H9 (cell line): Measurements from ENCODE around the gene SPRR2F. TPM values are rescaled to one million over a fixed set of nuclear protein-coding genes. Genes with fewer than 3 reads are reported as not detected.
"Not testable (repeated sequence)": the region's sequence is repeated elsewhere in the genome, so short reads cannot be mapped to it uniquely, and the experiment has no call there.

Source experiments
- DNase-seq: peaks from one replicate; pipeline ENCODE4 v3.0.0-alpha.2; 2017
- H2AFZ ChIP-seq: one replicate; pipeline ENCODE4 v1.6.1; 2013; ENCODE audit warnings: mild to moderate bottlenecking, low read length, control low read depth, moderate library complexity
- H2AK5ac ChIP-seq: 2 replicates; pipeline ENCODE4 v1.6.1; 2013; ENCODE audit warnings: low read length, control low read depth, mixed read lengths; ENCODE audit not compliant: insufficient read length
- H2BK120ac ChIP-seq: one replicate; pipeline ENCODE4 v1.6.1; 2013; ENCODE audit warnings: low read depth, mild to moderate bottlenecking, low read length, control low read depth, inconsistent platforms; ENCODE audit not compliant: poor library complexity, severe bottlenecking
- H2BK12ac ChIP-seq: 2 replicates; pipeline ENCODE4 v1.6.1; 2013; ENCODE audit warnings: low read length, control low read depth, mixed read lengths, low read depth; ENCODE audit not compliant: insufficient read length
- H2BK15ac ChIP-seq: 2 replicates; pipeline ENCODE4 v1.6.1; 2013; ENCODE audit warnings: low read depth, low read length, control low read depth
- H2BK20ac ChIP-seq: one replicate; pipeline ENCODE4 v1.6.1; 2013; ENCODE audit warnings: low read depth, mild to moderate bottlenecking, low read length, control low read depth, inconsistent platforms; ENCODE audit not compliant: poor library complexity, severe bottlenecking
- H2BK5ac ChIP-seq: 2 replicates; pipeline ENCODE4 v1.6.1; 2013; ENCODE audit warnings: low read length, control low read depth, mixed read lengths; ENCODE audit not compliant: insufficient read length
- H3K14ac ChIP-seq: 2 replicates; pipeline ENCODE4 v1.6.1; 2013; ENCODE audit warnings: low read length, control low read depth; ENCODE audit not compliant: insufficient read depth
- H3K18ac ChIP-seq: 2 replicates; pipeline ENCODE4 v1.6.1; 2013; ENCODE audit warnings: low read depth, mild to moderate bottlenecking, mixed read lengths, low read length, control low read depth; ENCODE audit not compliant: insufficient read length
- H3K23ac ChIP-seq: 2 replicates; pipeline ENCODE4 v1.6.1; 2013; ENCODE audit warnings: low read length, control low read depth, mixed read lengths, low read depth; ENCODE audit not compliant: insufficient read length
- H3K23me2 ChIP-seq: 2 replicates; pipeline ENCODE4 v1.6.1; 2013; ENCODE audit warnings: low read depth, mild to moderate bottlenecking, mixed read lengths, low read length, control low read depth; ENCODE audit not compliant: insufficient read length, poor library complexity, severe bottlenecking
- H3K27ac ChIP-seq: 2 replicates; pipeline ENCODE4 v1.5.1; 2013; ENCODE audit warnings: low read length, control low read depth, mixed read lengths, low read depth; ENCODE audit not compliant: insufficient read length
- H3K27me3 ChIP-seq: 2 replicates; pipeline ENCODE4 v1.6.1; 2013; ENCODE audit warnings: low read length, control low read depth, inconsistent platforms; ENCODE audit not compliant: insufficient read depth
- H3K4ac ChIP-seq: 2 replicates; pipeline ENCODE4 v1.6.1; 2013; ENCODE audit warnings: low read depth, mild to moderate bottlenecking, control low read depth, inconsistent platforms, low read length, moderate library complexity
- H3K4me1 ChIP-seq: 2 replicates; pipeline ENCODE4 v1.6.1; 2013; ENCODE audit warnings: low read length, control low read depth, inconsistent platforms; ENCODE audit not compliant: insufficient read depth
- H3K4me2 ChIP-seq: 2 replicates; pipeline ENCODE4 v1.6.1; 2013; ENCODE audit warnings: low read length, control low read depth, mixed read lengths; ENCODE audit not compliant: insufficient read length, insufficient read depth
- H3K56ac ChIP-seq: 2 replicates; pipeline ENCODE4 v1.6.1; 2013; ENCODE audit warnings: low read depth, mild to moderate bottlenecking, mixed read lengths, low read length, control low read depth; ENCODE audit not compliant: insufficient read length
- H3K79me1 ChIP-seq: 2 replicates; pipeline ENCODE4 v1.6.1; 2013; ENCODE audit warnings: low read depth, mild to moderate bottlenecking, moderate library complexity, low read length, control low read depth, inconsistent platforms; ENCODE audit not compliant: insufficient read depth, poor library complexity, severe bottlenecking
- H3K79me2 ChIP-seq: 2 replicates; pipeline ENCODE4 v1.6.1; 2013; ENCODE audit warnings: low read length, control low read depth, inconsistent platforms; ENCODE audit not compliant: insufficient read depth
- H3K9ac ChIP-seq: 2 replicates; pipeline ENCODE4 v1.6.1; 2013; ENCODE audit warnings: low read length, control low read depth, mixed read lengths; ENCODE audit not compliant: insufficient read length; ENCODE audit errors: extremely low read depth
- H3K9me3 ChIP-seq: one replicate; pipeline ENCODE4 v1.6.1; 2013; ENCODE audit warnings: low read depth, low read length, inconsistent platforms; ENCODE audit not compliant: control insufficient read depth
- H3T11ph ChIP-seq: one replicate; pipeline ENCODE4 v1.6.1; 2013; ENCODE audit warnings: mild to moderate bottlenecking, low read length, control low read depth, inconsistent platforms
- H4K20me1 ChIP-seq: one replicate; pipeline ENCODE4 v1.6.1; 2013; ENCODE audit not compliant: control insufficient read depth, insufficient read length, insufficient read depth
- H4K5ac ChIP-seq: 2 replicates; pipeline ENCODE4 v1.6.1; 2013; ENCODE audit warnings: low read depth, mild to moderate bottlenecking, mixed read lengths, low read length, control low read depth; ENCODE audit not compliant: insufficient read length
- H4K8ac ChIP-seq: replicated peaks from 2 replicates; pipeline ENCODE4 v1.6.1; 2013; ENCODE audit warnings: low read length, control low read depth, mixed read lengths, low read depth; ENCODE audit not compliant: insufficient read length
- H4K91ac ChIP-seq: 2 replicates; pipeline ENCODE4 v1.6.1; 2013; ENCODE audit warnings: low read depth, mild to moderate bottlenecking, moderate library complexity, mixed read lengths, low read length, control low read depth; ENCODE audit not compliant: insufficient read length
- H3K27ac Mint-ChIP-seq, 3 experiments: 2 replicates in 2 of 3; 3 replicates in 1 of 3; pipeline ENCODE4 v1.8.0; 2020 to 2021; ENCODE audit warnings: mixed read lengths in 3 of 3, mild to moderate bottlenecking in 1 of 3, moderate library complexity in 1 of 3
- H3K27me3 Mint-ChIP-seq: 2 replicates; pipeline ENCODE4 v1.8.0; 2021; ENCODE audit warnings: low read depth, mild to moderate bottlenecking, moderate library complexity, mixed read lengths
- H3K36me3 Mint-ChIP-seq, 3 experiments: 2 replicates in 2 of 3; 3 replicates in 1 of 3; pipeline ENCODE4 v1.8.0; 2020 to 2021; ENCODE audit warnings: low read depth in 3 of 3, mixed read lengths in 3 of 3; ENCODE audit not compliant: insufficient read depth in 1 of 3
- H3K4me1 Mint-ChIP-seq, 2 experiments: 2 replicates each; pipeline ENCODE4 v1.8.0; 2020; ENCODE audit warnings: mixed read lengths in 2 of 2
- H3K4me3 Mint-ChIP-seq, 2 experiments: 2 replicates in 1 of 2; 3 replicates in 1 of 2; pipeline ENCODE4 v1.8.0; 2020 to 2021; ENCODE audit warnings: mild to moderate bottlenecking in 2 of 2, mixed read lengths in 2 of 2, moderate library complexity in 1 of 2
- H3K9me3 Mint-ChIP-seq, 2 experiments: 2 replicates in 1 of 2; 3 replicates in 1 of 2; pipeline ENCODE4 v1.8.0; 2020; ENCODE audit warnings: mild to moderate bottlenecking in 2 of 2, mixed read lengths in 2 of 2, moderate library complexity in 1 of 2
- CTCF ChIP-seq: fragments of 200-600 bp; sonication (generic); conservative IDR thresholded peaks from 3 replicates; pipeline ENCODE4 v1.8.0; 2021; ENCODE audit warnings: antibody characterized with exemption, mild to moderate bottlenecking
- WGBS: extraction: QIAGEN DNeasy Blood & Tissue Kit; methylation state at CpG from one replicate; pipeline ENCODE4 v1.1.7; 2013; ENCODE audit warnings: missing lambda C conversion rate, low lambda C conversion rate, mixed read lengths; ENCODE audit not compliant: insufficient read length; ENCODE audit errors: extremely low coverage; 5-methylcytosine and 5-hydroxymethylcytosine counted together
- total RNA-seq: library from RNA; stranded (reverse); gene quantifications from 2 replicates; pipeline ENCODE4 v1.2.1, GENCODE V29; 2021

SPRR2F gene
- total RNA-seq, 1 experiment from 2014 or later = not detected

- Mint-ChIP-seq H3K36me3 (peaks cover 0 to 12% (median 11%) of the 10 kb centered on the region in 3 experiments; a peak in 4 of 7 replicates), H3K27me3 (no peaks in the 10 kb centered on the region), H3K27ac (peak overlapping the region in 1 of 3 experiments; percentile 92; a peak in 2 of 7 replicates), H3K4me1 (peaks cover 32 to 34% of the 10 kb centered on the region in 2 experiments), H3K9me3 (peaks cover 10 to 13% of the 10 kb centered on the region in 2 experiments), H3K4me3 (no peak overlapping the region)
- WGBS = no CpG with 5 or more reads among the region's 1 CpG
- H3K79me2 ChIP-seq = no peaks in the 10 kb centered on the region
- H2BK120ac ChIP-seq = no peak overlapping the region
- H3K4me1 ChIP-seq = no peaks in the 10 kb centered on the region; the same call in 1 of the 2 replicates
- no peaks in the 10 kb centered on the region for H3K23me2 ChIP-seq
- no peak overlapping the region for H3K18ac ChIP-seq
- H4K20me1 ChIP-seq = no peaks in the 10 kb centered on the region
- no peak overlapping the region for H2BK12ac ChIP-seq
- no peaks in the 10 kb centered on the region for H3K79me1 ChIP-seq
- H3T11ph ChIP-seq = no peak overlapping the region
- no peak overlapping the region for H4K8ac ChIP-seq
- no peak overlapping the region for H3K4me2 ChIP-seq
- no peaks in the 10 kb centered on the region for H3K9me3 ChIP-seq
- H2AFZ ChIP-seq = no peak overlapping the region
- DNase-seq = no peak
- H2BK5ac ChIP-seq = no peak overlapping the region
- H3K27me3 ChIP-seq = no peaks in the 10 kb centered on the region
- H4K91ac ChIP-seq = peak overlapping the region; percentile 30
- H2AK5ac ChIP-seq = no peak overlapping the region
- H3K23ac ChIP-seq = no peak overlapping the region
- H3K9ac ChIP-seq = no peak overlapping the region
- no peak overlapping the region for H2BK15ac ChIP-seq
- H3K56ac ChIP-seq = no peak overlapping the region
- no peak overlapping the region for H3K14ac ChIP-seq
- H4K5ac ChIP-seq = no peak overlapping the region
- no peak for TF ChIP-seq CTCF
- no peak overlapping the region for H3K27ac ChIP-seq
- no peak overlapping the region for H2BK20ac ChIP-seq
- no peak overlapping the region; the same call in 1 of the 2 replicates for H3K4ac ChIP-seq
These were observed 20.0 kb upstream of the SPRR2F start for GRCh38 chr1:153133267-153133666.

- H2AK5ac ChIP-seq, H2BK120ac ChIP-seq, H3K9ac ChIP-seq, H2BK5ac ChIP-seq, H2BK12ac ChIP-seq, H3K4me3 Mint-ChIP-seq, H3K18ac ChIP-seq, DNase-seq, H2BK20ac ChIP-seq, H4K8ac ChIP-seq, H3K56ac ChIP-seq, H3K79me1 ChIP-seq, H2BK15ac ChIP-seq, H3K9me3 ChIP-seq, H3K4me2 ChIP-seq, H4K20me1 ChIP-seq, H3T11ph ChIP-seq, H3K4me1 ChIP-seq, H3K27ac ChIP-seq, H3K27ac Mint-ChIP-seq, H3K27me3 ChIP-seq, H3K23ac ChIP-seq, H2AFZ ChIP-seq, H4K5ac ChIP-seq, H3K14ac ChIP-seq, H3K23me2 ChIP-seq, H3K79me2 ChIP-seq, H4K91ac ChIP-seq, H3K4ac ChIP-seq: not testable (repeated sequence)
- Mint-ChIP-seq H3K36me3 (peaks cover 16 to 39% (median 35%) of the 10 kb centered on the region in 3 experiments), H3K4me1 (peaks cover 37 to 43% of the 10 kb centered on the region in 2 experiments), H3K27me3 (peaks cover 22% of the 10 kb centered on the region), H3K9me3 (peaks cover 44 to 46% of the 10 kb centered on the region in 2 experiments)
- no CpG with 5 or more reads among the region's 4 CpGs for WGBS
These were observed 15.4 kb upstream of the SPRR2F start for GRCh38 chr1:153128688-153129087.
